ENCODE data around the gene DTYMK. TPM values are rescaled to one million over a fixed set of nuclear protein-coding genes. Genes with fewer than 3 reads are reported as not detected.

The DTYMK gene
- total and polyA plus RNA-seq, 2 donors (not counting 3 experiments of a cell fraction or from before 2014, with no cell fraction given), result 67.0 to 104 TPM

- no peaks in the 10 kb centered on the region for H3K4me1 ChIP-seq (ENCODE audit: control insufficient read depth, extremely low read depth, insufficient read depth, low read length)
- TF ChIP-seq FOS (IDR thresholded peaks at IDR 0.05; ENCODE audit: borderline replicate concordance, insufficient read depth, low read length) (no peak), MYC (IDR thresholded peaks at IDR 0.05; ENCODE audit: low read depth, low read length) (no peak), POLR2AphosphoS5 (IDR thresholded peaks at IDR 0.05; ENCODE audit: insufficient read depth, low read depth, low read length) (no peak), EZH2 (IDR thresholded peaks at IDR 0.05; ENCODE audit: borderline replicate concordance, low read depth, low read length, severe bottlenecking) (no peak), POLR2A (IDR thresholded peaks at IDR 0.05; ENCODE audit: low read depth, low read length) (no peak), GATA2 (IDR thresholded peaks at IDR 0.05; ENCODE audit: insufficient read depth, insufficient read length, low read depth, low read length) (no peak), MAX (IDR thresholded peaks at IDR 0.05; ENCODE audit: insufficient read depth, insufficient read length) (no peak)
- no peak overlapping the region for H3K27ac ChIP-seq (ENCODE audit: insufficient read depth, low read depth, low read length)
- no peaks in the 10 kb centered on the region for H4K20me1 ChIP-seq (replicated peaks; ENCODE audit: control insufficient read depth, extremely low read depth, insufficient read depth, low read length)
- no peaks in the 10 kb centered on the region for H3K9me1 ChIP-seq (replicated peaks; ENCODE audit: control insufficient read depth, extremely low read depth, insufficient read depth, low read length)
- no peaks in the 10 kb centered on the region for H3K79me2 ChIP-seq (ENCODE audit: control insufficient read depth, insufficient read depth, low read length)
- H3K36me3 ChIP-seq (ENCODE audit: control insufficient read depth in 2 of 2, extremely low read depth in 1 of 2, insufficient read depth in 2 of 2, low read length in 2 of 2), result peaks cover 5 to 19% of the 10 kb centered on the region in 2 experiments
- no peak overlapping the region for H3K9ac ChIP-seq (replicated peaks; ENCODE audit: extremely low read depth, insufficient read depth, low read length)
- dilution Hi-C loops (cut with MboI; ENCODE audit: extremely low pct_ligation_motif_present, low sequenced_read_pairs), result no loop called here
- no peak overlapping the region for H3K4me2 ChIP-seq (ENCODE audit: insufficient read depth, low read length)
- H3K4me3 ChIP-seq (replicated peaks in 1 of 3; ENCODE audit: insufficient read depth in 1 of 3, low read depth in 1 of 3, low read length in 3 of 3), result no peak overlapping the region
- BruUV-seq (replicated peaks), result no TSS peak
- CTCF ChIA-PET, result interaction anchor here (1.5 to 2.8 kb wide), 4 partner anchors 10 to 17 kb away, joined by 5 to 14 read pairs (median 10); partner anchors contain the start of genes D2HGDH and ING5
- no peaks in the 10 kb centered on the region for H3K27me3 ChIP-seq (ENCODE audit: control insufficient read depth in 2 of 2, insufficient read depth in 2 of 2, low read length in 2 of 2)
- no peaks in the 10 kb centered on the region for H3K9me3 ChIP-seq (replicated peaks; ENCODE audit: control insufficient read depth, insufficient read depth, low read length)
- POLR2A ChIA-PET, result no interaction called here
- H2AFZ ChIP-seq (ENCODE audit: low read depth, low read length), result no peak overlapping the region
- no peak for FAIRE-seq
- intact Hi-C loops (cut with micrococcal nuclease), result no loop called here
- DNase-seq (ENCODE audit: low read depth, low spot score), result no peak
Measured at GRCh38 chr2:241719093-241719492, 32.5 kb upstream of the DTYMK start.

- no peak for FAIRE-seq
- H3K36me3 ChIP-seq (ENCODE audit: control insufficient read depth in 2 of 2, extremely low read depth in 1 of 2, insufficient read depth in 2 of 2, low read length in 2 of 2), result peaks cover 2 to 16% of the 10 kb centered on the region in 2 experiments
Measured at GRCh38 chr2:241708879-241709278, 22.3 kb upstream of the DTYMK start.

More at GRCh38 chr2:241708879-241709278, 22.3 kb upstream of the DTYMK start:
- ChIA-PET POLR2A (no interaction called here), CTCF (interaction anchor here (2.1 kb wide), 1 partner anchor 10 kb away, joined by 8 read pairs; no protein-coding TSS in a partner anchor)
- no peak overlapping the region for H3K27ac ChIP-seq (ENCODE audit: insufficient read depth, low read depth, low read length)
- H3K4me2 ChIP-seq (ENCODE audit: insufficient read depth, low read length), result no peak overlapping the region
- H4K20me1 ChIP-seq (replicated peaks; ENCODE audit: control insufficient read depth, extremely low read depth, insufficient read depth, low read length), result no peaks in the 10 kb centered on the region
- no peak overlapping the region for H3K4me3 ChIP-seq (replicated peaks in 1 of 3; ENCODE audit: insufficient read depth in 1 of 3, low read depth in 1 of 3, low read length in 3 of 3)
- no peak for DNase-seq (ENCODE audit: low read depth, low spot score)
- H3K79me2 ChIP-seq (ENCODE audit: control insufficient read depth, insufficient read depth, low read length), result no peaks in the 10 kb centered on the region
- TF ChIP-seq JUN (IDR thresholded peaks at IDR 0.05; ENCODE audit: borderline replicate concordance, insufficient read depth, insufficient read length, low read depth) (no peak), MYC (IDR thresholded peaks at IDR 0.05; ENCODE audit: low read depth, low read length) (no peak), MAX (IDR thresholded peaks at IDR 0.05; ENCODE audit: insufficient read depth, insufficient read length) (no peak), POLR2A (IDR thresholded peaks at IDR 0.05; ENCODE audit: low read depth, low read length) (no peak), EZH2 (IDR thresholded peaks at IDR 0.05; ENCODE audit: borderline replicate concordance, low read depth, low read length, severe bottlenecking) (no peak), CTCF (IDR thresholded peaks at IDR 0.05; ENCODE audit: extremely low read depth in 1 of 2, insufficient read depth in 1 of 2, low read depth in 1 of 2, low read length in 2 of 2) (no peak), GATA2 (IDR thresholded peaks at IDR 0.05; ENCODE audit: insufficient read depth, insufficient read length, low read depth, low read length) (no peak), POLR2AphosphoS5 (IDR thresholded peaks at IDR 0.05; ENCODE audit: insufficient read depth, low read depth, low read length) (no peak), FOS (IDR thresholded peaks at IDR 0.05; ENCODE audit: borderline replicate concordance, insufficient read depth, low read length) (no peak)
- no peaks in the 10 kb centered on the region for H3K9me1 ChIP-seq (replicated peaks; ENCODE audit: control insufficient read depth, extremely low read depth, insufficient read depth, low read length)
- no peaks in the 10 kb centered on the region for H3K4me1 ChIP-seq (ENCODE audit: control insufficient read depth, extremely low read depth, insufficient read depth, low read length)
- no TSS peak for BruUV-seq (replicated peaks)
- intact Hi-C loops (cut with micrococcal nuclease), result no loop called here
- H3K9ac ChIP-seq (replicated peaks; ENCODE audit: extremely low read depth, insufficient read depth, low read length), result no peak overlapping the region
- H2AFZ ChIP-seq (ENCODE audit: low read depth, low read length), result no peak overlapping the region
- no peaks in the 10 kb centered on the region for H3K9me3 ChIP-seq (replicated peaks; ENCODE audit: control insufficient read depth, insufficient read depth, low read length)
- dilution Hi-C loops (cut with MboI; ENCODE audit: extremely low pct_ligation_motif_present, low sequenced_read_pairs), result no loop called here
- no peaks in the 10 kb centered on the region for H3K27me3 ChIP-seq (ENCODE audit: control insufficient read depth in 2 of 2, insufficient read depth in 2 of 2, low read length in 2 of 2)
